Measurements from ENCODE around the gene GAGE1. TPM values are rescaled to one million over a fixed set of nuclear protein-coding genes. Genes with fewer than 3 reads are reported as not detected.

Gene GAGE1
- total RNA-seq, 2 experiments from 2014 or later: not detected

DNA sequence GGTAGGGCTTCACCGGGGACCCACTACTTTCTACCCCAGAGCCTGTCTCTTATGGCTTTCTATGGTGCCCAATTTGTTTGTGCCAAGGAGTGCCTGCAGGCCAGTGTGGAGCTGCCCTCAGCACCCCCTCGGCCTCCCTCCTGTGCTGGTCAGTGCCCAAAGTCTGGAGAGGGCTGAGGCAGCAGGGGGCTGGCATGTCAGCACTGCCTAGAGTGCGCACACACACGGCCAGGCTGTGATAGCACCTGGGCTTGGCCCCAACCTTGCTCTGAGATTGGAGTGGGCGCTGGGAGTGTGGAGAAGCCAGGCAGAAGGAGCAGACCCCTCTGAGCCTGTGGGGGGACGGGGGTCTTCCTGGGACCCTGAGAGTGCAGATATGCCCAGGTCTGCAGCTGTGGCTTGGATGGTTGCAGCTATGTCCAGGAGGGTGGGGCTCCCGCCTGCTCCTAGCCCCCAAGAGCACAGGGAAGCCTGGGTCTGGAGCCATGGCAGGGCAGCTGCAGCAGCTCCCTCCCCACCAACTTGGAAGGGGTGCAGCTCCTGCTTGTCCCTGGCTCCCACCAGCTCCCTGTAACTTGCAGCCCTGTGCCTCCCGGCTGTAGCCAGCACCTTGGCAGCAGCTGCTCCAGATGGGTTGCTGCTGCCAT is 46.3 kb downstream of the GAGE1 start:
- Mint-ChIP-seq H3K27me3 (no peaks in the 10 kb centered on the region), H3K4me1 (no peaks in the 10 kb centered on the region), H3K36me3 (no peaks in the 10 kb centered on the region), H3K9me3 (no peaks in the 10 kb centered on the region), H3K27ac (no peak overlapping the region), H3K4me3 (no peak overlapping the region)
- DNase-seq (no peak), ATAC-seq (ENCODE audit: low read depth) (no peak)
- POLR2A ChIA-PET: no interaction called here

GRCh38 chrX:49656533-49656932 is 57.7 kb downstream of the GAGE1 start:
- DNase-seq (no peak), ATAC-seq (ENCODE audit: low read depth) (no peak)
- Mint-ChIP-seq H3K4me3 (no peak overlapping the region), H3K36me3 (no peaks in the 10 kb centered on the region), H3K4me1 (peaks cover 2% of the 10 kb centered on the region), H3K9me3 (no peaks in the 10 kb centered on the region), H3K27me3 (peaks cover 7% of the 10 kb centered on the region), H3K27ac (no peak overlapping the region)
- POLR2A ChIA-PET: no interaction called here

Other genes with a start within 250 kb of the GAGE1 start
- not detected for gene GAGE12C, start 66.8 kb upstream of the GAGE1 start, total RNA-seq
- not detected for gene GAGE12D, start 57.3 kb upstream of the GAGE1 start, total RNA-seq
- not detected for gene GAGE12E, start 47.7 kb upstream of the GAGE1 start, total RNA-seq
- gene GAGE12F, start 38.2 kb upstream of the GAGE1 start, total RNA-seq: not detected
- gene GAGE12G, start 28.6 kb upstream of the GAGE1 start, total RNA-seq: not detected
- not detected for gene GAGE12H, start 19.1 kb upstream of the GAGE1 start, total RNA-seq
- not detected for gene GAGE2A, start 9.5 kb upstream of the GAGE1 start, total RNA-seq
- not detected for gene PAGE1, start 97.0 kb downstream of the GAGE1 start, total RNA-seq
- not detected for gene PAGE4, start 230.3 kb downstream of the GAGE1 start, total RNA-seq

Data from activated naive CD8-positive, alpha-beta T cell treated with anti-CD3 and anti-CD28 coated beads, Interleukin-2, amount 10 ng/mL, durations not matched to agents 7 days and 5 days (primary cell).